HepG2 (cell line): ENCODE results near the gene SAMD14. TPM values are rescaled to one million over a fixed set of nuclear protein-coding genes. Genes with fewer than 3 reads are reported as not detected.

ENCODE experiments used
- EED ChIP-seq: sonication (generic); formaldehyde crosslinking; IDR thresholded peaks from 2 replicates; pipeline ENCODE4 v1.5.0; 2020; ENCODE audit warnings: mild to moderate bottlenecking, missing genetic modification reagents
- HOXD1 ChIP-seq: sonication (generic); formaldehyde crosslinking; IDR thresholded peaks from 2 replicates; pipeline ENCODE4 v1.5.0; 2020; ENCODE audit warnings: missing genetic modification reagents
- KDM3A ChIP-seq: IDR thresholded peaks from 2 replicates; pipeline ENCODE4 v1.6.1; 2018; ENCODE audit warnings: low read depth, missing compliant biosample characterization
- SALL1 ChIP-seq: sonication (generic); formaldehyde crosslinking; IDR thresholded peaks from 2 replicates; pipeline ENCODE4 v1.8.0; 2022; ENCODE audit warnings: mild to moderate bottlenecking, missing genetic modification reagents
- SRY ChIP-seq: sonication (generic); formaldehyde crosslinking; IDR thresholded peaks from 2 replicates; pipeline ENCODE4 v1.8.0; 2022; ENCODE audit warnings: mild to moderate bottlenecking, missing genetic modification reagents
- TRIM24 ChIP-seq: sonication (generic); formaldehyde crosslinking; IDR thresholded peaks from 2 replicates; pipeline ENCODE4 v1.8.0; 2022; ENCODE audit warnings: mild to moderate bottlenecking, missing genetic modification reagents
- XRCC5 ChIP-seq: fragments of 200-400 bp; formaldehyde crosslinking; optimal IDR thresholded peaks from 2 replicates; pipeline ENCODE3; 2017; ENCODE audit warnings: mild to moderate bottlenecking, low read length
- ZBTB46 ChIP-seq: sonication (generic); formaldehyde crosslinking; IDR thresholded peaks from 2 replicates; pipeline ENCODE4 v1.4.0; 2020; ENCODE audit warnings: mild to moderate bottlenecking, missing genetic modification reagents, borderline replicate concordance
- ZHX1 ChIP-seq: sonication (generic); formaldehyde crosslinking; IDR thresholded peaks from 2 replicates; pipeline ENCODE4 v1.8.1; 2022; ENCODE audit warnings: low read depth, mild to moderate bottlenecking, missing genetic modification reagents
- ZNF44 ChIP-seq: sonication (generic); formaldehyde crosslinking; IDR thresholded peaks from 2 replicates; pipeline ENCODE4 v1.5.1; 2020; ENCODE audit warnings: mild to moderate bottlenecking, missing genetic modification reagents
- ZNF546 ChIP-seq: sonication (generic); formaldehyde crosslinking; conservative IDR thresholded peaks from 2 replicates; pipeline ENCODE4 v1.8.1; 2023; ENCODE audit warnings: mild to moderate bottlenecking, missing genetic modification reagents
- ZNF878 ChIP-seq: sonication (generic); formaldehyde crosslinking; IDR thresholded peaks from 2 replicates; pipeline ENCODE4 v1.8.1; 2023; ENCODE audit warnings: mild to moderate bottlenecking, missing genetic modification reagents, moderate library complexity
- polyA plus RNA-seq, 8 experiments: library from polyadenylated mRNA; depleted of rRNA in 3 of 8; stranded (reverse) in 7 of 8; unstranded in 1 of 8; fragments of >200 nt; fragmentation: Illumina TruSeq in 4 of 8; extraction: Trizol in 4 of 8; gene quantifications; 2 replicates each; pipeline versions ENCODE4 v1.2.1 to v1.2.3, GENCODE V29; 2011 to 2016; ENCODE audit warnings: low read depth in 4 of 8, missing spikeins in 1 of 8, mixed read lengths in 1 of 8; ENCODE audit not compliant: insufficient read depth in 1 of 8
- total RNA-seq, 5 experiments: library from RNA; depleted of rRNA; stranded (reverse); fragments of >200 nt; fragmentation: Illumina TruSeq; extraction: Trizol; gene quantifications; 2 replicates each; pipeline ENCODE4 v1.2.3, GENCODE V29; 2016; ENCODE audit warnings: low read depth in 1 of 5
- TF ChIP-seq, protein P1 (sequence below), 2 experiments: sonication (generic) in 1 of 2; formaldehyde crosslinking in 1 of 2; IDR thresholded peaks; 2 replicates each; pipeline versions ENCODE4 v1.4.0 to v1.6.1; 2016 to 2020; ENCODE audit warnings: borderline replicate concordance in 1 of 2, low read depth in 1 of 2, mild to moderate bottlenecking in 1 of 2, missing genetic modification reagents in 1 of 2
- TF ChIP-seq, protein P2 (sequence below): sonication (generic); formaldehyde crosslinking; IDR thresholded peaks from 2 replicates; pipeline ENCODE4 v1.4.0; 2020; ENCODE audit warnings: missing genetic modification reagents, mild to moderate bottlenecking, borderline replicate concordance

Gene SAMD14
- total and polyA plus RNA-seq, 2 of the 13 experiments (the other 11 are each of a cell fraction or from before 2014, with no cell fraction given): 0.07 to 0.22 TPM

DNA sequence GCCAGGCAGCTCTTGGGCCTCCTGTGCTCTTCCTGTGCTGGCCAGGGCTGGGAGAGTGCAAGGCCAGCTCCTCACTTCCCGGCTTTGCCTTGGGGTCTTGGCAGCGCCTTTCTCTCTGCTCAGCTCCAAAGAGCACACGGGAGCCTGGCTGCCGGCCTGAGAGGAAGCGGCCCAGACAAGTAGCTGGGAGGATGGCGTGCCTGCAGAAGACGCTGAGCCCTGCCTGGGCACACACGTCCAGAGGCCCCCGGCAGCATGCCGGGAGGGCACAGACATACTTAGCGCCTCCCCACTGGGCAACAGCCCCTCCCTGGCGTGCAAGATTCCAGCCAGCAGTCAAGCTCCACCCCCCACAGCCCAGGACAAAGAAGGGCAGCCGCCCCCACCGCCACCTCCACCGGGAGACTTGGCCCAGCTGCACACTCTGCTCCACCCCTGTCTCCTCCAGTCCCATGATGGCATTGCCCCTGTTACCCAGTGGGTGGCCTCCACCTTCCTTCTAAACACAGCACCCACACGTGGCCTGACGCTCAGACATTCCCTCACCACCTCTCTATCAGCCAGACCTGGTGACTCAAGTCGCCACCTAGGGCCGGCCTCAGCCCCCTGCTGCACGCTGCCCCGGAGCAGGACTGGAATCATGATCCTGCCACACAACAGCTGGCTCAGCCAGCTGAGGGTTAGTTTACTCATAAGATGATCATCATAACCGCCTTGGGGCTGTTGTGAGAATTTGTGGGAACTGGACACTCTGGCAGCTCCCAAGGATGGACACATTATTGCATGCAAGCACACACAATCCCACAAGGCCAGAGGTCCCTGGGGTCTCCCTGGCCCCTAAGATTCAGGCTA lies 48.2 kb upstream of the SAMD14 start (continued):
- no peak for TF ChIP-seq ZBTB46 (CRISPR knock-in tag)
- TF ChIP-seq SALL1 (CRISPR knock-in tag): peak; percentile 65
- no peak for TF ChIP-seq ZNF878 (CRISPR knock-in tag)
- TF ChIP-seq HOXD1: no peak
- TF ChIP-seq SRY (CRISPR knock-in tag): no peak
- TF ChIP-seq XRCC5: peak; percentile 99
- TF ChIP-seq ZHX1 (CRISPR knock-in tag): 0 out of 2 replicates have a peak, but pooled peaks have one; percentile 42
- TF ChIP-seq EED (CRISPR knock-in tag): no peak
- TF ChIP-seq TRIM24 (CRISPR knock-in tag): no peak
- TF ChIP-seq ZNF546 (CRISPR knock-in tag): no peak
- no peak for TF ChIP-seq KDM3A (CRISPR knock-in tag)
- no peak for TF ChIP-seq ZNF44 (CRISPR knock-in tag)
- TF ChIP-seq, protein P1, sequence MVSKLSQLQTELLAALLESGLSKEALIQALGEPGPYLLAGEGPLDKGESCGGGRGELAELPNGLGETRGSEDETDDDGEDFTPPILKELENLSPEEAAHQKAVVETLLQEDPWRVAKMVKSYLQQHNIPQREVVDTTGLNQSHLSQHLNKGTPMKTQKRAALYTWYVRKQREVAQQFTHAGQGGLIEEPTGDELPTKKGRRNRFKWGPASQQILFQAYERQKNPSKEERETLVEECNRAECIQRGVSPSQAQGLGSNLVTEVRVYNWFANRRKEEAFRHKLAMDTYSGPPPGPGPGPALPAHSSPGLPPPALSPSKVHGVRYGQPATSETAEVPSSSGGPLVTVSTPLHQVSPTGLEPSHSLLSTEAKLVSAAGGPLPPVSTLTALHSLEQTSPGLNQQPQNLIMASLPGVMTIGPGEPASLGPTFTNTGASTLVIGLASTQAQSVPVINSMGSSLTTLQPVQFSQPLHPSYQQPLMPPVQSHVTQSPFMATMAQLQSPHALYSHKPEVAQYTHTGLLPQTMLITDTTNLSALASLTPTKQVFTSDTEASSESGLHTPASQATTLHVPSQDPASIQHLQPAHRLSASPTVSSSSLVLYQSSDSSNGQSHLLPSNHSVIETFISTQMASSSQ (IDR thresholded peaks at IDR 0.05; ENCODE audit: low read depth): no peak
- TF ChIP-seq, protein P1 (CRISPR knock-in tag; IDR thresholded peaks at IDR 0.05; ENCODE audit: borderline replicate concordance): no peak
- TF ChIP-seq, protein P2, sequence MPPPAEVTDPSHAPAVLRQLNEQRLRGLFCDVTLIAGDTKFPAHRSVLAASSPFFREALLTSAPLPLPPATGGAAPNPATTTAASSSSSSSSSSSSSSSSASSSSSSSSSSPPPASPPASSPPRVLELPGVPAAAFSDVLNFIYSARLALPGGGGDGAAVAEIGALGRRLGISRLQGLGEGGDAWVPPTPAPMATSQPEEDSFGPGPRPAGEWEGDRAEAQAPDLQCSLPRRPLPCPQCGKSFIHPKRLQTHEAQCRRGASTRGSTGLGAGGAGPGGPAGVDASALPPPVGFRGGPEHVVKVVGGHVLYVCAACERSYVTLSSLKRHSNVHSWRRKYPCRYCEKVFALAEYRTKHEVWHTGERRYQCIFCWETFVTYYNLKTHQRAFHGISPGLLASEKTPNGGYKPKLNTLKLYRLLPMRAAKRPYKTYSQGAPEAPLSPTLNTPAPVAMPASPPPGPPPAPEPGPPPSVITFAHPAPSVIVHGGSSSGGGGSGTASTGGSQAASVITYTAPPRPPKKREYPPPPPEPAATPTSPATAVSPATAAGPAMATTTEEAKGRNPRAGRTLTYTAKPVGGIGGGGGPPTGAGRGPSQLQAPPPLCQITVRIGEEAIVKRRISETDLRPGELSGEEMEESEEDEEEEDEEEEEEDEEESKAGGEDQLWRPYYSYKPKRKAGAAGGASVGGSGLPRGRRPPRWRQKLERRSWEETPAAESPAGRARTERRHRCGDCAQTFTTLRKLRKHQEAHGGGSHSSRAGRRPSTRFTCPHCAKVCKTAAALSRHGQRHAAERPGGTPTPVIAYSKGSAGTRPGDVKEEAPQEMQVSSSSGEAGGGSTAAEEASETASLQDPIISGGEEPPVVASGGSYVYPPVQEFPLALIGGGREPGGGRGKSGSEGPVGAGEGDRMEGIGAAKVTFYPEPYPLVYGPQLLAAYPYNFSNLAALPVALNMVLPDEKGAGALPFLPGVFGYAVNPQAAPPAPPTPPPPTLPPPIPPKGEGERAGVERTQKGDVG (CRISPR knock-in tag): no peak
